ENCODE data around the gene KCND1. TPM values are rescaled to one million over a fixed set of nuclear protein-coding genes. Genes with fewer than 3 reads are reported as not detected.
A peak's percentile ranks its signal among the peaks of the same experiment; 100 is the strongest.

The KCND1 gene
- total RNA-seq, 3 donors from 2014 or later (not counting 1 experiment from before 2014, with no cell fraction given) = 2.7 to 3.6 (median 3.0) TPM

GRCh38 chrX:49000636-49001035 is 29.0 kb upstream of the KCND1 start:
- 100% methylated on average over 2 of the region's 4 CpGs for WGBS (ENCODE audit: insufficient coverage)
- TF ChIP-seq CTCF (IDR thresholded peaks at IDR 0.05) = no peak
- H3K36me3 Mint-ChIP-seq = no peaks in the 10 kb centered on the region
- peak overlapping the region; percentile 97 to 99 for H3K27ac Mint-ChIP-seq
- Histone ChIP-seq H3K4me3 (ENCODE audit: low read length) (no peak overlapping the region), H3K36me3 (ENCODE audit: control insufficient read depth, insufficient read depth, low read length) (peaks cover 14% of the 10 kb centered on the region), H3K4me1 (ENCODE audit: control insufficient read depth, insufficient read depth, low read length) (peaks cover 22% of the 10 kb centered on the region), H3K9me3 (ENCODE audit: control insufficient read depth, insufficient read depth, low read length) (no peaks in the 10 kb centered on the region), H3K27me3 (ENCODE audit: control insufficient read depth, insufficient read depth, low read length) (no peaks in the 10 kb centered on the region), H3K27ac (ENCODE audit: low read length) (peak overlapping the region; percentile 99)
- peaks cover 22 to 37% of the 10 kb centered on the region in 2 donors for H3K4me1 Mint-ChIP-seq
- no peaks in the 10 kb centered on the region for H3K27me3 Mint-ChIP-seq (ENCODE audit: low read depth in 2 of 2)
- intact Hi-C loops (cut with micrococcal nuclease) = loop anchor here (10.0 kb wide), 1 partner anchor 86 kb away; the partner anchor contains the start of genes PIM2 and SLC35A2
- ATAC-seq (no peak), DNase-seq (no peak)
- no peak overlapping the region for H3K4me3 Mint-ChIP-seq
- no peaks in the 10 kb centered on the region for H3K9me3 Mint-ChIP-seq

- Histone ChIP-seq H3K4me1 (ENCODE audit: control insufficient read depth, insufficient read depth, low read length) (peaks cover 22% of the 10 kb centered on the region), H3K27ac (ENCODE audit: low read length) (no peak overlapping the region), H3K36me3 (ENCODE audit: control insufficient read depth, insufficient read depth, low read length) (peaks cover 14% of the 10 kb centered on the region), H3K4me3 (ENCODE audit: low read length) (no peak overlapping the region), H3K27me3 (ENCODE audit: control insufficient read depth, insufficient read depth, low read length) (no peaks in the 10 kb centered on the region), H3K9me3 (ENCODE audit: control insufficient read depth, insufficient read depth, low read length) (no peaks in the 10 kb centered on the region)
- H3K27me3 Mint-ChIP-seq (ENCODE audit: low read depth in 2 of 2) = no peaks in the 10 kb centered on the region
- H3K36me3 Mint-ChIP-seq = no peaks in the 10 kb centered on the region
- H3K9me3 Mint-ChIP-seq = no peaks in the 10 kb centered on the region
- 91% methylated on average over 4 of the region's 5 CpGs for WGBS (ENCODE audit: insufficient coverage)
- ATAC-seq = no peak
- peak overlapping the region in 1 of 2 donors; percentile 5 for H3K27ac Mint-ChIP-seq
- intact Hi-C loops (cut with micrococcal nuclease) = no loop called here
- H3K4me1 Mint-ChIP-seq = peaks cover 22 to 42% of the 10 kb centered on the region in 2 donors
- no peak for TF ChIP-seq CTCF (IDR thresholded peaks at IDR 0.05)
- no peak for DNase-seq
- no peak overlapping the region for H3K4me3 Mint-ChIP-seq
These were observed 27.4 kb upstream of the KCND1 start for GRCh38 chrX:48999030-48999429.

GRCh38 chrX:48998391-48998790 is 26.7 kb upstream of the KCND1 start:
- H3K4me3 Mint-ChIP-seq = no peak overlapping the region
- H3K4me1 Mint-ChIP-seq = peaks cover 22 to 42% of the 10 kb centered on the region in 2 donors
- ATAC-seq = no peak
- no peaks in the 10 kb centered on the region for H3K36me3 Mint-ChIP-seq
- intact Hi-C loops (cut with micrococcal nuclease) = no loop called here
- WGBS (ENCODE audit: insufficient coverage) = 95% methylated on average over 2 of the region's 4 CpGs
- no peak for TF ChIP-seq CTCF (IDR thresholded peaks at IDR 0.05)
- H3K27ac Mint-ChIP-seq = peak overlapping the region in 1 of 2 donors; percentile 5
- H3K27me3 Mint-ChIP-seq (ENCODE audit: low read depth in 2 of 2) = no peaks in the 10 kb centered on the region
- no peak overlapping the region for H3K27ac ChIP-seq (ENCODE audit: low read length)
- peaks cover 18% of the 10 kb centered on the region for H3K36me3 ChIP-seq (ENCODE audit: control insufficient read depth, insufficient read depth, low read length)
- no peaks in the 10 kb centered on the region for H3K9me3 Mint-ChIP-seq
- H3K9me3 ChIP-seq (ENCODE audit: control insufficient read depth, insufficient read depth, low read length) = no peaks in the 10 kb centered on the region
- no peaks in the 10 kb centered on the region for H3K27me3 ChIP-seq (ENCODE audit: control insufficient read depth, insufficient read depth, low read length)
- no peak for DNase-seq
- H3K4me3 ChIP-seq (ENCODE audit: low read length) = no peak overlapping the region
- peaks cover 22% of the 10 kb centered on the region for H3K4me1 ChIP-seq (ENCODE audit: control insufficient read depth, insufficient read depth, low read length)

GRCh38 chrX:48997865-48998264 is 26.2 kb upstream of the KCND1 start:
- peaks cover 22% of the 10 kb centered on the region for H3K36me3 ChIP-seq (ENCODE audit: control insufficient read depth, insufficient read depth, low read length)
- no peak for TF ChIP-seq CTCF (IDR thresholded peaks at IDR 0.05)
- no peaks in the 10 kb centered on the region for H3K9me3 Mint-ChIP-seq
- no peak overlapping the region for H3K4me3 Mint-ChIP-seq
- H3K9me3 ChIP-seq (ENCODE audit: control insufficient read depth, insufficient read depth, low read length) = no peaks in the 10 kb centered on the region
- H3K27me3 Mint-ChIP-seq (ENCODE audit: low read depth in 2 of 2) = no peaks in the 10 kb centered on the region
- H3K36me3 Mint-ChIP-seq = no peaks in the 10 kb centered on the region
- no peak overlapping the region for H3K27ac ChIP-seq (ENCODE audit: low read length)
- ATAC-seq (no peak), DNase-seq (no peak)
- intact Hi-C loops (cut with micrococcal nuclease) = no loop called here
- H3K4me1 Mint-ChIP-seq = peaks cover 22 to 42% of the 10 kb centered on the region in 2 donors
- H3K4me3 ChIP-seq (ENCODE audit: low read length) = no peak overlapping the region
- H3K27me3 ChIP-seq (ENCODE audit: control insufficient read depth, insufficient read depth, low read length) = no peaks in the 10 kb centered on the region
- 100% methylated on average over 1 of the region's 1 CpG for WGBS (ENCODE audit: insufficient coverage)
- H3K27ac Mint-ChIP-seq = peak overlapping the region in 1 of 2 donors; percentile 5
- H3K4me1 ChIP-seq (ENCODE audit: control insufficient read depth, insufficient read depth, low read length) = peaks cover 21% of the 10 kb centered on the region

Measured in natural killer cell (primary cell).